ENCODE measurements around the gene OR8J1. TPM values are rescaled to one million over a fixed set of nuclear protein-coding genes. Genes with fewer than 3 reads are reported as not detected.

OR8J1 gene, protein sequence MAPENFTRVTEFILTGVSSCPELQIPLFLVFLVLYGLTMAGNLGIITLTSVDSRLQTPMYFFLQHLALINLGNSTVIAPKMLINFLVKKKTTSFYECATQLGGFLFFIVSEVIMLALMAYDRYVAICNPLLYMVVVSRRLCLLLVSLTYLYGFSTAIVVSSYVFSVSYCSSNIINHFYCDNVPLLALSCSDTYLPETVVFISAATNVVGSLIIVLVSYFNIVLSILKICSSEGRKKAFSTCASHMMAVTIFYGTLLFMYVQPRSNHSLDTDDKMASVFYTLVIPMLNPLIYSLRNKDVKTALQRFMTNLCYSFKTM
- not detected for total RNA-seq

DNA sequence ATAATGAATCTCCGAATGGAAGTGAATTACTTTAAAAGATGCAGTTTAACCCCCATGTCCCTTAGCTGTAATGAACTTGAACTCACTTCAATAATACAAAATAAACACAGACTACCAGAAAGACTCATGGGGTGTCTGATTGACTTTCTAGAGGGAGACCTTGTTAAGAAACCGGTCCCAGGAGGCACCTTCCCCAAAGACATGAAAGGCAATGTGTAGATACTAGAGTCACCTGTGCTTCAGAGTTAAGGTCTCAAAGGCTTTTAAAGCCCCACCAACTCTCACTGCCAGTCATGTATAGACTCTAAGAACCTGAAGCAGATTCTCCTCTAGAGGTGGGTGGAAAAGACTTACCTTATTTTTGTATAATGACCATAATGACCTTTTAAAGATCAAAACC is at the start of gene OR8J1:
TSS of gene OR8J1 (plus strand) at position 301 of the 400 bp plus-strand sequence. CDS start 5,956 bp downstream, outside the sequence.
- Histone ChIP-seq H3K9me3 (no peaks in the 10 kb centered on the region), H3K27me3 (no peaks in the 10 kb centered on the region), H3K4me1 (no peaks in the 10 kb centered on the region), H3K36me3 (replicated peaks in 1 of 2; ENCODE audit: insufficient read depth in 1 of 2, low read depth in 2 of 2) (no peaks in the 10 kb centered on the region), H3K27ac (no peak within 1 kb of the TSS), H3K4me3 (no peak within 1 kb of the TSS)
- intact Hi-C loops (cut with DNase I) = no loop called here
- WGBS, 2 donors = 61 to 83% methylated on average over 2 of the region's 2 CpGs
- TF ChIP-seq POLR2A (IDR thresholded peaks at IDR 0.05) = no peak
- TF ChIP-seq, protein P1, sequence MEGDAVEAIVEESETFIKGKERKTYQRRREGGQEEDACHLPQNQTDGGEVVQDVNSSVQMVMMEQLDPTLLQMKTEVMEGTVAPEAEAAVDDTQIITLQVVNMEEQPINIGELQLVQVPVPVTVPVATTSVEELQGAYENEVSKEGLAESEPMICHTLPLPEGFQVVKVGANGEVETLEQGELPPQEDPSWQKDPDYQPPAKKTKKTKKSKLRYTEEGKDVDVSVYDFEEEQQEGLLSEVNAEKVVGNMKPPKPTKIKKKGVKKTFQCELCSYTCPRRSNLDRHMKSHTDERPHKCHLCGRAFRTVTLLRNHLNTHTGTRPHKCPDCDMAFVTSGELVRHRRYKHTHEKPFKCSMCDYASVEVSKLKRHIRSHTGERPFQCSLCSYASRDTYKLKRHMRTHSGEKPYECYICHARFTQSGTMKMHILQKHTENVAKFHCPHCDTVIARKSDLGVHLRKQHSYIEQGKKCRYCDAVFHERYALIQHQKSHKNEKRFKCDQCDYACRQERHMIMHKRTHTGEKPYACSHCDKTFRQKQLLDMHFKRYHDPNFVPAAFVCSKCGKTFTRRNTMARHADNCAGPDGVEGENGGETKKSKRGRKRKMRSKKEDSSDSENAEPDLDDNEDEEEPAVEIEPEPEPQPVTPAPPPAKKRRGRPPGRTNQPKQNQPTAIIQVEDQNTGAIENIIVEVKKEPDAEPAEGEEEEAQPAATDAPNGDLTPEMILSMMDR (IDR thresholded peaks at IDR 0.05) = no peak
- no peak for DNase-seq
- no peak for ATAC-seq

- Histone ChIP-seq H3K4me1 (no peaks in the 10 kb centered on the region), H3K27me3 (no peaks in the 10 kb centered on the region), H3K9me3 (no peaks in the 10 kb centered on the region), H3K36me3 (replicated peaks in 1 of 2; ENCODE audit: insufficient read depth in 1 of 2, low read depth in 2 of 2) (no peaks in the 10 kb centered on the region), H3K4me3 (no peak overlapping the region), H3K27ac (no peak overlapping the region)
- TF ChIP-seq POLR2A (IDR thresholded peaks at IDR 0.05) = no peak
- TF ChIP-seq, protein P1 (IDR thresholded peaks at IDR 0.05) = no peak
- DNase-seq (no peak), ATAC-seq (no peak)
- 68 to 70% methylated on average over 3 of the region's 3 CpGs for WGBS, 2 donors
- intact Hi-C loops (cut with DNase I) = no loop called here
Observed at GRCh38 chr11:56307836-56308235, 46.3 kb upstream of the OR8J1 start.

DNA sequence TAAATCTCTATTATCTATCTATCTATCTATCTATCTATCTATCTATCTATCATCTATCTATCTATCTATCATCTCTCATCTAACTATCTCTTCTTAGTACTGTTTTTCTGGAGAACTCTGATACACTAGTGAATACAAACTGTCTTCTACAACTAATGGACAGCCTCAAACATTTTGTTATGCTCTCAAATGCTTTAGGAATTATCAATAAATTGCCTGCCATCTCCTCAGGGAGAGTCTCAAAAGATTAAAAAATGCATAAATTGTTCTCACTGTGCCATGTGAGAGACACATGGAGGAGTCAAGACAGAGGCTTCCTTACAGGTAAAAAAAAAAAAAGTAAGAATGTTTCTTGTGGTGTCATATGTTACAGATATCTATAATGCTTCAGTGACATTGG is 39.2 kb upstream of the OR8J1 start, which contains the start of gene OR8K3:
TSS of gene OR8K3 (plus strand) at position 301 of the 400 bp plus-strand sequence. CDS start 3,163 bp downstream, outside the sequence.
- Histone ChIP-seq H3K27ac (no peak within 1 kb of the TSS), H3K9me3 (no peaks in the 10 kb centered on the region), H3K36me3 (replicated peaks in 1 of 2; ENCODE audit: insufficient read depth in 1 of 2, low read depth in 2 of 2) (no peaks in the 10 kb centered on the region), H3K4me3 (no peak within 1 kb of the TSS), H3K27me3 (no peaks in the 10 kb centered on the region), H3K4me1 (no peaks in the 10 kb centered on the region)
- ATAC-seq = no peak
- DNase-seq = no peak
- intact Hi-C loops (cut with DNase I) = no loop called here
- TF ChIP-seq, protein P1 (IDR thresholded peaks at IDR 0.05) = no peak
- no peak for TF ChIP-seq POLR2A (IDR thresholded peaks at IDR 0.05)

- H3K9me3 ChIP-seq = no peaks in the 10 kb centered on the region
- no peak for DNase-seq
- no peaks in the 10 kb centered on the region for H3K4me1 ChIP-seq
- no peak overlapping the region for H3K4me3 ChIP-seq
- TF ChIP-seq, protein P1 (IDR thresholded peaks at IDR 0.05) = no peak
- TF ChIP-seq POLR2A (IDR thresholded peaks at IDR 0.05) = no peak
- H3K27ac ChIP-seq = no peak overlapping the region
- intact Hi-C loops (cut with DNase I) = no loop called here
- H3K36me3 ChIP-seq (replicated peaks in 1 of 2; ENCODE audit: insufficient read depth in 1 of 2, low read depth in 2 of 2) = no peaks in the 10 kb centered on the region
- ATAC-seq = no peak
- 77 to 78% methylated on average over 19 to 24 of the region's 34 CpGs for WGBS, 2 donors
- no peaks in the 10 kb centered on the region for H3K27me3 ChIP-seq
Observed at GRCh38 chr11:56331861-56332491, 22.1 kb upstream of the OR8J1 start.
